Measurements from ENCODE around the gene CACNA1C.

CACNA1C gene

GRCh38 chr12:2145433-2145998 lies 92.7 kb downstream of the CACNA1C start:
- Histone ChIP-seq H3K9me2 (replicated peaks; ENCODE audit: control insufficient read depth, low read length) (no peaks in the 10 kb centered on the region), H4K20me1 (ENCODE audit: control insufficient read depth, insufficient read depth, low read depth, low read length) (no peaks in the 10 kb centered on the region), H3K79me2 (ENCODE audit: control insufficient read depth, low read length) (no peaks in the 10 kb centered on the region), H3K27ac (ENCODE audit: low read depth, low read length) (no peak overlapping the region), H3K4me1 (ENCODE audit: control insufficient read depth, low read length) (no peaks in the 10 kb centered on the region), H3K9me3 (ENCODE audit: control insufficient read depth, insufficient read depth, low read length) (no peaks in the 10 kb centered on the region), H3K36me3 (ENCODE audit: control insufficient read depth, low read length) (no peaks in the 10 kb centered on the region), H3F3A (ENCODE audit: control insufficient read depth, insufficient read depth) (no peaks in the 10 kb centered on the region), H3K4me3 (ENCODE audit: low read length) (no peak overlapping the region), H3K4me2 (ENCODE audit: low read length) (no peak overlapping the region), H3K27me3 (ENCODE audit: control insufficient read depth, low read length) (peaks cover 19% of the 10 kb centered on the region)
- TF ChIP-seq CTCF (IDR thresholded peaks at IDR 0.05; ENCODE audit: low read depth, low read length, poor library complexity, severe bottlenecking): no peak
- TF ChIP-seq EZH2phosphoT487 (IDR thresholded peaks at IDR 0.05; ENCODE audit: borderline replicate concordance, low read length): no peak

- no peaks in the 10 kb centered on the region for H3F3A ChIP-seq (ENCODE audit: control insufficient read depth, insufficient read depth)
- no peaks in the 10 kb centered on the region for H3K9me3 ChIP-seq (ENCODE audit: control insufficient read depth, insufficient read depth, low read length)
- no peak overlapping the region for H3K4me2 ChIP-seq (ENCODE audit: low read length)
- no peaks in the 10 kb centered on the region for H3K4me1 ChIP-seq (ENCODE audit: control insufficient read depth, low read length)
- no peaks in the 10 kb centered on the region for H3K79me2 ChIP-seq (ENCODE audit: control insufficient read depth, low read length)
- no peaks in the 10 kb centered on the region for H3K36me3 ChIP-seq (ENCODE audit: control insufficient read depth, low read length)
- no peaks in the 10 kb centered on the region for H3K9me2 ChIP-seq (replicated peaks; ENCODE audit: control insufficient read depth, low read length)
- H4K20me1 ChIP-seq (ENCODE audit: control insufficient read depth, insufficient read depth, low read depth, low read length): no peaks in the 10 kb centered on the region
- H3K27ac ChIP-seq (ENCODE audit: low read depth, low read length): no peak overlapping the region
- no peak for TF ChIP-seq EZH2phosphoT487 (IDR thresholded peaks at IDR 0.05; ENCODE audit: borderline replicate concordance, low read length)
- no peak for TF ChIP-seq CTCF (IDR thresholded peaks at IDR 0.05; ENCODE audit: low read depth, low read length, poor library complexity, severe bottlenecking)
- no peak overlapping the region for H3K4me3 ChIP-seq (ENCODE audit: low read length)
- peaks cover 24% of the 10 kb centered on the region for H3K27me3 ChIP-seq (ENCODE audit: control insufficient read depth, low read length)
These were observed 94.5 kb downstream of the CACNA1C start for GRCh38 chr12:2147335-2147734.

DNA sequence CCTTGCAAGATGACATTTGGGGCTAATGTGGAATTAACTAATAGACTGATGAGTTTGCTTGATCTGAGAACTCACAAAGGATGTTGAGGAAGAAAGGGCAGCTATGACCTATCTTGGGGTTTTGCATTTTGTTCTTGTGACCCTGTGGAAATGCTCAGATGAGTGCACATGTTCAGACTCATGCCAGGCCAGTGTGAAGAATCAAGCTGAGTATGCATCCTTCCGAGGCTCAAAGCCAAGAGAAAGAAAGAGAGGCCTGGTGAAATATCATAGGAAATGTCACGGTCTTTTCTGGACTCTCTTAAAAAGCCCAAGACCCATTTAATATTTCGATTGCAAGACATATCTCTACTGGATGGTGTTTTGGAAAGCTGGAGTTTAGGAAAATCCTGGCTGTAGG lies 96.3 kb downstream of the CACNA1C start:
- Histone ChIP-seq H3K79me2 (ENCODE audit: control insufficient read depth, low read length) (no peaks in the 10 kb centered on the region), H3K36me3 (ENCODE audit: control insufficient read depth, low read length) (no peaks in the 10 kb centered on the region), H3K9me2 (replicated peaks; ENCODE audit: control insufficient read depth, low read length) (no peaks in the 10 kb centered on the region), H3K4me3 (ENCODE audit: low read length) (no peak overlapping the region), H3K9me3 (ENCODE audit: control insufficient read depth, insufficient read depth, low read length) (no peaks in the 10 kb centered on the region), H3K4me1 (ENCODE audit: control insufficient read depth, low read length) (no peaks in the 10 kb centered on the region), H3F3A (ENCODE audit: control insufficient read depth, insufficient read depth) (no peaks in the 10 kb centered on the region), H4K20me1 (ENCODE audit: control insufficient read depth, insufficient read depth, low read depth, low read length) (no peaks in the 10 kb centered on the region), H3K27me3 (ENCODE audit: control insufficient read depth, low read length) (peaks cover 24% of the 10 kb centered on the region), H3K4me2 (ENCODE audit: low read length) (no peak overlapping the region), H3K27ac (ENCODE audit: low read depth, low read length) (no peak overlapping the region)
- TF ChIP-seq CTCF (IDR thresholded peaks at IDR 0.05; ENCODE audit: low read depth, low read length, poor library complexity, severe bottlenecking): no peak
- TF ChIP-seq EZH2phosphoT487 (IDR thresholded peaks at IDR 0.05; ENCODE audit: borderline replicate concordance, low read length): no peak

Measured in DOHH2 (cell line).